HepG2 (cell line): ENCODE results near the gene MATK. TPM values are rescaled to one million over a fixed set of nuclear protein-coding genes. Genes with fewer than 3 reads are reported as not detected.

Source experiments
- ATAC-seq: fragments of 200-7000 bp; cut with Tn5 transposase; 3 replicates; pipeline ENCODE4 v1.9.1; 2020; ENCODE audit warnings: mild to moderate bottlenecking, moderate library complexity
- BruUV-seq: library from RNA; stranded (reverse); fragments of 400-500 nt; replicated peaks from 2 replicates; lab custom pipeline; 2021; lab: Mats Ljungman, UMichigan
- CTCF ChIA-PET: fragments of 300-600 bp; formaldehyde crosslinking; extraction: SDS; loops from one replicate; lab custom pipeline; 2021; ENCODE audit warnings: low total read pairs, inconsistent platforms, low intra/inter-chr PET ratio; lab: Yijun Ruan, JAX
- POLR2A ChIA-PET: fragments of 350-600 bp; sonication (Branson Sonifier 250); formaldehyde crosslinking; loops from one replicate; lab custom pipeline; 2020; ENCODE audit warnings: antibody characterized with exemption, inconsistent platforms; lab: Yijun Ruan, JAX
- DNase-seq: peaks from one replicate; pipeline ENCODE4 v3.0.0-alpha.2; 2015; ENCODE audit warnings: low spot score
- FAIRE-seq: peaks from 3 replicates; lab custom pipeline; 2011; peaks lifted over from hg19 to GRCh38; lab: Jason Lieb, UNC
- H2AFZ ChIP-seq: one replicate; pipeline ENCODE4 v1.6.1; 2011; ENCODE audit warnings: low read length, inconsistent platforms
- H3K27ac ChIP-seq: fragments of 300-600 bp; 3 replicates; pipeline ENCODE4 v1.8.0; 2011; ENCODE audit warnings: mixed run types, mild to moderate bottlenecking, mixed read lengths, low read length, inconsistent platforms; ENCODE audit not compliant: insufficient read depth; ENCODE audit errors: extremely low read length
- H3K27me3 ChIP-seq, 2 experiments: fragments of 200-600 bp in 1 of 2; 2 replicates in 1 of 2; 3 replicates in 1 of 2; pipeline versions ENCODE4 v1.6.0 to v1.8.0; 2011; ENCODE audit warnings: low read length in 2 of 2, mild to moderate bottlenecking in 2 of 2, moderate library complexity in 2 of 2, inconsistent platforms in 1 of 2; ENCODE audit not compliant: insufficient read depth in 2 of 2, control insufficient read depth in 1 of 2
- H3K36me3 ChIP-seq, 2 experiments: fragments of 200-600 bp in 1 of 2; replicated peaks in 1 of 2; 2 replicates in 1 of 2; 3 replicates in 1 of 2; pipeline versions ENCODE4 v1.5.1 to v1.8.0; 2011; ENCODE audit warnings: low read length in 2 of 2, inconsistent platforms in 1 of 2; ENCODE audit not compliant: insufficient read depth in 2 of 2, control insufficient read depth in 1 of 2
- H3K4me1 ChIP-seq: 2 replicates; pipeline ENCODE4 v1.5.1; 2012; ENCODE audit warnings: low read length, inconsistent platforms; ENCODE audit not compliant: insufficient read depth
- H3K4me2 ChIP-seq: 2 replicates; pipeline ENCODE4 v1.6.0; 2011; ENCODE audit warnings: low read depth, low read length, inconsistent platforms
- H3K4me3 ChIP-seq, 3 experiments: fragments of 200-600 bp in 1 of 3; sonication (generic), shearing (Covaris generic) in 1 of 3; replicated peaks in 1 of 3; 2 replicates each; pipeline ENCODE4 v1.5.1; 2011 to 2016; ENCODE audit warnings: low read length in 3 of 3, inconsistent platforms in 2 of 3, low read depth in 2 of 3, mild to moderate bottlenecking in 2 of 3, control low read depth in 1 of 3, mixed read lengths in 1 of 3; ENCODE audit not compliant: insufficient read depth in 1 of 3
- H3K79me2 ChIP-seq: one replicate; pipeline ENCODE4 v1.6.1; 2011; ENCODE audit warnings: low read length, inconsistent platforms; ENCODE audit not compliant: insufficient read depth
- H3K9ac ChIP-seq: 2 replicates; pipeline ENCODE4 v1.6.0; 2011; ENCODE audit warnings: mild to moderate bottlenecking, low read depth, low read length, inconsistent platforms; ENCODE audit not compliant: insufficient read depth
- H3K9me3 ChIP-seq: 2 replicates; pipeline ENCODE4 v1.5.1; 2012; ENCODE audit warnings: mild to moderate bottlenecking, low read length
- H4K20me1 ChIP-seq: 2 replicates; pipeline ENCODE4 v1.6.0; 2011; ENCODE audit warnings: inconsistent platforms, mild to moderate bottlenecking, low read length, moderate library complexity; ENCODE audit not compliant: insufficient read depth
- CENPT ChIP-seq: sonication (generic); formaldehyde crosslinking; IDR thresholded peaks from 2 replicates; pipeline ENCODE4 v1.8.0; 2022; ENCODE audit warnings: low read depth, mild to moderate bottlenecking, moderate library complexity, missing genetic modification reagents
- HINFP ChIP-seq: sonication (generic); formaldehyde crosslinking; IDR thresholded peaks from 2 replicates; pipeline ENCODE4 v1.4.0; 2020; ENCODE audit warnings: low read depth, mild to moderate bottlenecking, missing genetic modification reagents
- MAFG ChIP-seq: sonication (generic); formaldehyde crosslinking; IDR thresholded peaks from 2 replicates; pipeline ENCODE4 v1.5.1; 2020; ENCODE audit warnings: mild to moderate bottlenecking, missing genetic modification reagents
- NFYB ChIP-seq: sonication (generic); formaldehyde crosslinking; IDR thresholded peaks from 2 replicates; pipeline ENCODE4 v1.4.0; 2020; ENCODE audit warnings: missing genetic modification reagents
- NFYC ChIP-seq: IDR thresholded peaks from 2 replicates; pipeline ENCODE4 v1.6.1; 2016; ENCODE audit warnings: missing genetic modification reagents, missing compliant biosample characterization
- SALL2 ChIP-seq: sonication (generic); formaldehyde crosslinking; IDR thresholded peaks from 2 replicates; pipeline ENCODE4 v1.8.1; 2023; ENCODE audit warnings: mild to moderate bottlenecking, missing genetic modification reagents, inconsistent platforms
- THAP11 ChIP-seq: IDR thresholded peaks from 2 replicates; pipeline ENCODE4 v1.6.1; 2016; ENCODE audit warnings: missing biosample characterization, missing genetic modification reagents
- ZBTB40 ChIP-seq, 2 experiments: fragments of 450-650 bp in 1 of 2; sonication (generic) in 1 of 2; formaldehyde crosslinking in 1 of 2; IDR thresholded peaks; 2 replicates each; pipeline versions ENCODE4 v1.6.1 to v1.8.0; 2016 to 2022; ENCODE audit warnings: antibody characterized with exemption in 1 of 2, mild to moderate bottlenecking in 1 of 2, missing genetic modification reagents in 1 of 2
- ZKSCAN5 ChIP-seq: sonication (generic); formaldehyde crosslinking; IDR thresholded peaks from 2 replicates; pipeline ENCODE4 v1.5.1; 2020; ENCODE audit warnings: mild to moderate bottlenecking, missing genetic modification reagents
- ZNF12 ChIP-seq: sonication (generic); formaldehyde crosslinking; IDR thresholded peaks from 2 replicates; pipeline ENCODE4 v1.5.0; 2020; ENCODE audit warnings: missing genetic modification reagents
- WGBS: methylation state at CpG from one replicate; pipeline ENCODE4 v1.1.6; 2017; ENCODE audit warnings: low lambda C conversion rate; 5-methylcytosine and 5-hydroxymethylcytosine counted together
- in situ Hi-C: cut with HindIII; loops from 2 replicates; pipeline ENCODE4 v1.10.0; 2017; ENCODE audit warnings: low pct_unique_long_range_greater_than_20kb; ENCODE audit not compliant: extremely low pct_ligation_motif_present
- intact Hi-C: fragments of 100-400 bp; cut with micrococcal nuclease; formaldehyde crosslinking; loops from one replicate; pipeline ENCODE4 v1.10.0; 2022; ENCODE audit not compliant: unreplicated experiment
- polyA plus RNA-seq, 8 experiments: library from polyadenylated mRNA; depleted of rRNA in 3 of 8; stranded (reverse) in 7 of 8; unstranded in 1 of 8; fragments of >200 nt; fragmentation: Illumina TruSeq in 4 of 8; extraction: Trizol in 4 of 8; gene quantifications; 2 replicates each; pipeline versions ENCODE4 v1.2.1 to v1.2.3, GENCODE V29; 2011 to 2016; ENCODE audit warnings: low read depth in 4 of 8, missing spikeins in 1 of 8, mixed read lengths in 1 of 8; ENCODE audit not compliant: insufficient read depth in 1 of 8
- total RNA-seq, 5 experiments: library from RNA; depleted of rRNA; stranded (reverse); fragments of >200 nt; fragmentation: Illumina TruSeq; extraction: Trizol; gene quantifications; 2 replicates each; pipeline ENCODE4 v1.2.3, GENCODE V29; 2016; ENCODE audit warnings: low read depth in 1 of 5
- TF ChIP-seq, protein P1 (sequence below): sonication (generic); formaldehyde crosslinking; IDR thresholded peaks from 2 replicates; pipeline ENCODE4 v1.4.0; 2020; ENCODE audit warnings: missing genetic modification reagents
- TF ChIP-seq, protein P2 (sequence below): sonication (generic); formaldehyde crosslinking; IDR thresholded peaks from 2 replicates; pipeline ENCODE4 v1.8.0; 2022; ENCODE audit warnings: missing genetic modification reagents, mild to moderate bottlenecking, inconsistent platforms, borderline replicate concordance

Gene MATK
- total and polyA plus RNA-seq, 2 of the 13 experiments (the other 11 are each of a cell fraction or from before 2014, with no cell fraction given) = 0.09 TPM; not detected in 1

DNA sequence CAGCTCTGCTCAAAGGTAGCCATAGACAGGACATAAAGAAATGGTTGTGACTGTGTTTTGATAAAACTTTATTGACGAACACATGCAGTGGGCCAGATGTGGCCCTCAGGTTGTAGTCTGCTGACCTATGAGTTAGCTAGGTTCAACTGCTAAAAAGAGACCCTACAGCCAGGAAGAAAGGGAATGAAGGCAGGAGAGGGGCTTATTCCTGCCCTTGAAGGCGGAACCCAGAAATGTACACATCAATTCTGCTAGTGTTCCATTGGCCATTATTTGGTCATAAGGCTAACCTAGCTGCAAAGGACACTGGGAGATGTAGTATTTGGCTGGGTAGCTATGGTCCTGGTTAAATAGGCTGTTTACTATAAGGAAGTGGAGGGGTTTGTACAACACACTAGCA lies 42.7 kb downstream of the MATK start:
- 100% methylated on average over 2 of the region's 2 CpGs for WGBS
- POLR2A ChIA-PET = no interaction called here
- DNase-seq = no peak
- TF ChIP-seq NFYB (CRISPR knock-in tag) (peak; percentile 37; the same call in 1 of the 2 replicates), NFYC (peak; percentile 42; the same call in 1 of the 2 replicates), MAFG (CRISPR knock-in tag) (no peak), ZBTB40 (IDR thresholded peaks at IDR 0.05) (peak; percentile 72), ZBTB40 (CRISPR knock-in tag; IDR thresholded peaks at IDR 0.05) (peak; percentile 99), CENPT (CRISPR knock-in tag) (no peak), THAP11 (peak; percentile 92), ZNF12 (CRISPR knock-in tag) (no peak), HINFP (CRISPR knock-in tag) (no peak), ZKSCAN5 (no peak), SALL2 (CRISPR knock-in tag) (no peak)
- TF ChIP-seq, protein P1, sequence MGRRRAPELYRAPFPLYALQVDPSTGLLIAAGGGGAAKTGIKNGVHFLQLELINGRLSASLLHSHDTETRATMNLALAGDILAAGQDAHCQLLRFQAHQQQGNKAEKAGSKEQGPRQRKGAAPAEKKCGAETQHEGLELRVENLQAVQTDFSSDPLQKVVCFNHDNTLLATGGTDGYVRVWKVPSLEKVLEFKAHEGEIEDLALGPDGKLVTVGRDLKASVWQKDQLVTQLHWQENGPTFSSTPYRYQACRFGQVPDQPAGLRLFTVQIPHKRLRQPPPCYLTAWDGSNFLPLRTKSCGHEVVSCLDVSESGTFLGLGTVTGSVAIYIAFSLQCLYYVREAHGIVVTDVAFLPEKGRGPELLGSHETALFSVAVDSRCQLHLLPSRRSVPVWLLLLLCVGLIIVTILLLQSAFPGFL = no peak
- TF ChIP-seq, protein P2, sequence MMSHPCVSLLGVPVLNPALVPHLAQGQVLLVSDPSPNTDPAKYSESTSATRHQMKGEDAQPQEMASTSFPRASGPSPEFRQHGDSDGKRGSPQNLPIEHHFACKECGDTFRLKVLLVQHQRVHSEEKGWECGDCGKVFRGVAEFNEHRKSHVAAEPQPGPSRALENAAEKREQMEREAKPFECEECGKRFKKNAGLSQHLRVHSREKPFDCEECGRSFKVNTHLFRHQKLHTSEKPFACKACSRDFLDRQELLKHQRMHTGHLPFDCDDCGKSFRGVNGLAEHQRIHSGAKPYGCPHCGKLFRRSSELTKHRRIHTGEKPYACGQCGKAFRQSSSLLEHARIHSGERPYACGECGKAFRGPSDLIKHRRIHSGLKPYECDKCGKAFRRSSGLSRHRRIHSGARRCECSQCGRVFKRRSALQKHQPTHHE (CRISPR knock-in tag) = no peak

More for the DNA sequence above, 42.7 kb downstream of the MATK start:
- in situ Hi-C loops (no loop called here), intact Hi-C loops (no loop called here)
- CTCF ChIA-PET = no interaction called here
- Histone ChIP-seq H3K9ac (no peak overlapping the region), H3K27ac (no peak overlapping the region), H4K20me1 (no peaks in the 10 kb centered on the region), H3K79me2 (no peaks in the 10 kb centered on the region), H3K4me1 (no peaks in the 10 kb centered on the region), H3K4me2 (no peak overlapping the region), H3K4me3 (no peak overlapping the region), H3K36me3 (no peaks in the 10 kb centered on the region), H3K27me3 (no peaks in the 10 kb centered on the region), H3K9me3 (no peaks in the 10 kb centered on the region), H2AFZ (no peak overlapping the region)
- BruUV-seq = no TSS peak
- ATAC-seq (peak; percentile 49; the same call in 2 of the 3 replicates), FAIRE-seq (peak; percentile 60)
